Measurements from ENCODE around the gene ADIPOR2.

The ADIPOR2 gene

GRCh38 chr12:1690578-1691122 lies at the start of gene ADIPOR2:
Gene ADIPOR2, plus strand, starts transcription at chr12:1691070. Its CDS starts 63,274 bp downstream, at chr12:1754344.
- peak; percentile 93 for DNase-seq (ENCODE audit: low read depth)

DNA sequence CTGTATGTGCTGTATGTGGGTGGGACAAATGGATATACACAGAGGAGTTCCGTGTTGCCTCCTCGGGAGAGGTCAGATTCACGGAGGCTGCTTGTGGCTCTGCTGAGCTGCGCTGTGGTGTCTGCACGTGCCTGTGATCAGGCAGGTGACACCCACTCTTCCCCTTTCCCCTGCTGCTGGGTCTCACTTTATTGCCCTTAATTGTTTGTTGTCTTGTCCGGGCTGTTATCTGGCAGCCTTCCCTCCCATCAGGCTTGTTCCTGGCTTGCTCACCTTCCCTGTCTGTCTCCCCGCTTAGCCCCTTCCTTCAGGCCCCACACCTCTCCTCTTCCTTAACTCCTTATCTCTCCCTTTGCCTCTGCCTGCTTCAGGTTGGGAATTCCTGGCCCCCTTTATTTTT lies 48.4 kb upstream of the ADIPOR2 start:
- DNase-seq (ENCODE audit: low read depth): no peak

- DNase-seq (ENCODE audit: low read depth): no peak
These were observed 47.8 kb upstream of the ADIPOR2 start for GRCh38 chr12:1643043-1643442.

GRCh38 chr12:1643905-1644533 lies 46.9 kb upstream of the ADIPOR2 start:
- DNase-seq (ENCODE audit: low read depth): no peak

GRCh38 chr12:1644534-1645438 lies 46.1 kb upstream of the ADIPOR2 start:
- DNase-seq (ENCODE audit: low read depth): no peak

GRCh38 chr12:1645819-1646218 lies 45.1 kb upstream of the ADIPOR2 start:
- DNase-seq (ENCODE audit: low read depth): no peak

GRCh38 chr12:1646569-1647284 lies 44.1 kb upstream of the ADIPOR2 start:
- no peak for DNase-seq (ENCODE audit: low read depth)

DNA sequence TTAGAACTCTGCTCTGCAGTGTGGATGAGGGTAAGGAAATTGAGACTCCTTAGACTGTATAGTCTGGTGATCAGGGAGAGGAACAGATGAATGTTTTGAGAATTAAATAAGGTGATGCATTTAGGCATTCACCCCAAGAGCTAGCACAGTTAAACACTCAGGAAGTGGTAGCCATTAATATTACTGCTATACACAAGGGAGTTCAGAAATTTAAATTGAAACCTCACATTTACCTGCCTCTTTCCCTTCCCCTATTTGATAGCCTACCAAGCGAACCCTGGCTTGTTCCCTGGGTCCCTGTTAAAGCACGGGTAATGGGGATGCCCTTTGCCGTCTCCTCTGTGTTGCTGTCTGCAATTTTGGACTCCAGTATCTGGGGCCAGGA lies 43.6 kb upstream of the ADIPOR2 start:
- no peak for DNase-seq (ENCODE audit: low read depth)

DNA sequence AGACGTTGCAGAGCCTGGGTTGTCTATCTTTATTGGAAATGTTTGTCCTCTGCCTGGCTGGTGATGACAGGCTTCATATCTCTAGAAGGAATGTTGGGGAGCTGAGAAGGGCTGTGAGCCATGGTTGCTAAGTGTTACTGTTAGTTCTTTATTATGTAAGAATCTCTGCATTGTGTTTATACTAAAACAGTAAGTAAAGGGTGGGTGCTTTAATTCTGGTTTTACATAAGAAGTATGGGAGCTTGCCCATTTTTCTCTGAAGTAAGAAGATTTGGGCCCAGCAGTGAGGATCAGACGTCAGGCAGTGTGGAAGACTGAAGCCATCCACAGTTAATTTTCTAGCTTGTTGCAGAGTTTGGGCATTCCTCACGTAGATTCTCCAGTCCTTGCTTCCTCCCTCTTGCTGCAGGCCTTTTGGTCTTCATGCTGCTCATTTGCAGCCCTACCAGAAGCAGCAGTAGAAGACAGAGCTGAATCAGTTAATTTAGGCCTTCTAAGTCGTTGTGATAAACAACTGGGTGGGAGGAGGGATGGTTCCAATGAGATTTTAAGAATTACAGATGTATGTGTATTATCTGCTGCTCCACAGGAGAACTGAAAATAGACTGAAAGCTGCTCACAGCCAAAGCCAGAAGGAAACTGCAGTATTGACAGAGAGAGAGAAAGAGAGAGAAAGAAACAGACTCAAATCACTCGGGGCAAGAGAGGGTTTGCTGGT lies 40.5 kb upstream of the ADIPOR2 start:
- no peak for DNase-seq (ENCODE audit: low read depth)

GRCh38 chr12:1650978-1651361 lies 39.9 kb upstream of the ADIPOR2 start:
- no peak for DNase-seq (ENCODE audit: low read depth)

- no peak for DNase-seq (ENCODE audit: low read depth)
These were observed 38.9 kb upstream of the ADIPOR2 start for GRCh38 chr12:1651946-1652345.

DNA sequence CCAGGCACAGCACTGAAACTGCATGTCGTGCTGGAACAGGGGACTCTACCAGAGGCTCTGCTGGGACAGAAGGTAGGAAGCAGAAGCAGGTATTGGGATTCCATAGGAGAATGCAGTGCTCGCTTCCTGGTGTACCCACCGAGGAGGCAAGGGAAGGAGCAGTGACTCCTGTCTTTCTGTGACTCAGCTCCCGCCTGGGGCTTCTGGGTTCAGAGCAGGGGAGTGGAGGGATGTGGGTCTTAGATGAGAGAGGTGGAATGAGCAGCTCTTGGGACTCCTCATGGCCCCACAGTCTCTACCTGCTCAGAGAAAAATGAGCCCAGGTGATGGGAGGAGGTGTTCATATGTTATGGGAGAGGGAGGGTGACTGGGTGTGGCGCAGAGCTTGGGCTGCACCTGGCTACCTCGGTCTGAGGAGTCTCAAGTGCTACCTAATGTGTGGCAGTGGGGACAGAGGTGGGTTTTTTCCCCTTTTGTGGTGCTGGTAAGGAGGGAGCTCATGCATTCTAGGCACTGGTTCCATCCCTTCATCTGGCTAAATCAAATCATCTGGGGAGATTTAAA lies 35.6 kb upstream of the ADIPOR2 start:
- no peak for DNase-seq (ENCODE audit: low read depth)

- no peak for DNase-seq (ENCODE audit: low read depth)
These were observed 34.0 kb upstream of the ADIPOR2 start for GRCh38 chr12:1656902-1657301.

DNA sequence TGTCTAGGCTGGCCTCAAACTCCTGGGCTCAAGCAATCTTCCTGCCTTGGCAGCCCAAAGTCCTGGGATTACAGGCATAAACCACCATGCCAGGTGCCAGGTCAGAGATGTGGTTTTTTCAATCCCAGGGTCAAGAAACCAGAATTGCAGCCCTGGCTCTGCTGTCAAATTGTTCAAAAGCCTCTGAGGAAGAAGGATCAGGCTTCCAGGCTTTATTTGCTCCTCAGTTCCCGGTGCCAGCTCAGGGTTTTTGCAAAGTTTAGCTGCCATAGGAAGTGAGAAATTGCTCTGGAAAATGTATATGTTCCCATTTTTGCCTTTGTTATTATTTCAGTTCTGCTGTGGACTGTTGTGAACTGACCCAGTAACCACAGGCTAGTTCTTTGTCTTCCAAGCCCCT lies 33.2 kb upstream of the ADIPOR2 start:
- DNase-seq (ENCODE audit: low read depth): no peak

DNA sequence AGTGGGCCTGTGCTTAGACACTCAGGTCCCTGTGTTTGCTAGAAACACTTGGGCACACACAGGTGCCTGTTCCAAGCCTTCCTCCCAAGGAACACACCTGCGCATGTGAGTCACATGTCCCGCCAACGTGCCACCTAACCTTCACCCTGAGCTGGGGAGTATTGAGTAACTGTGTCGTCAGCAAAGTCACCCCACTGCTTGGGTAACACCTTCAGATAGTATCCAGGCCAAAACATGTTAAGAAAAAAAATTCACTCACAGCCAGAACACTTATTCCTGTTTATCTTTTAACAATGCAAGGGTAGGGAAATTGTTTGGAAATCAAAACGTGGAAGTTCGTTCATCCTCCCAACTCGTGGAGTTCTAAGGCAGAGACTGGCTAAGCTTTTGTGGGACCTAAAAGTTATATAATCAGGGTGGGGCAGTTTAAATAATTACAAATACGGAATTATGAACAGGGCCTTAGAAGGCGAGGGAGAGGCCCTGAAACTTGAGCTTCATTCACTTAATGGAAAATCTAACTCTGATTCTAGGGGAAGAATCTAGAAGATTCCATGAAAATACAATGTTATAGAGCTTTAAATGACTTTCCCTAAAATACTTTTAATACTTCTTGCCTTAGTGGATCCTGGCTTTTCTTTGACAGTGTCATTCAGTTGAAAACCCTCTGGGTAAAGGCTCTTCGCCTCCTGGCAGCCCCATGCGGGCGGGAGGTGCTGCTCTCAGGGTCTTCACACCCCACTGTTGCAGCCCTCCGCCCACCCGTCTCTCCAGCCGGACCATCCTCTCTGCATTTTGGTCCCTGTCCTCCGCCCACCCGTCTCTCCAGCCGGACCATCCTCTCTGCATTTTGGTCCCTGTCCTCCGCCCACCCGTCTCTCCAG lies 30.3 kb upstream of the ADIPOR2 start:
- peak; percentile 44 for DNase-seq (ENCODE audit: low read depth)

DNA sequence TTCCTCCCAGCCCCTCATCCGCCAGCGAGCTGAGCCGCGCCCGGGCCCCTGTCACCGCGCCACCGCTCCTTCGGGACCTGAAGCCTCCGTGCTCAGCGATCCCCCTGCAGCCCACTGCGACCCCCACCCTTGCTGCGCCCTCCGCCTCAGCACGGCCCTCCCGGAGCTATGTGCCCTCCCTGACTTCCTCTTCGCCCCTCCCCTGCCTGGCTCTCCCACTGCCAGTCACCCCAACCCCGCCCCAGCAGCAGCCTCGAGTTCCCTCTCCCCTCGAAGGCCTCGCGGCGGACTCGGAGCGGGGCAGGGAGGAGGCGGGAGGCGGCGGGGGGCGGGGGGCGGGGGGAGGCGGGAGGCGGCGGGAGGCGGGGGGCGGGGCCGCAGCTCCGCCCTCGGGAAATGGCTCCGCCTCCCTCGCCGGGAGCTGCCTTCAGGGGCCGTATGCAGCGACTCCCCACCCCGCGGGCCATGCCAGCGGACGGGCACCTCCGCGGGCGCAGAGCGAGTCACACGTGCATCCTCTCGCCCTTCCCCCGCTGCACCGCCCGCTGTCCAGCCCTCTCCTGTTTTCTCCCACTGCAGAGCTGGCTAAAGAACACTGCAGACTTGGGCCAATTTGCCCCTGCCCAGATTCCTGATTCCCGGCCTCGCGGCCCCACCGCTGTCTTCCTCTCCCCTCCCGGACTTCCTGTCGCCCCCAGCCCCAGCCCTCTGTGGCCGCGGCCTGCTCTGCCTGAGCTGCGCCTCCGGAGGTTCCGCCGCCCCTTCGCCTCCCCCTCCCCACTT lies 29.1 kb upstream of the ADIPOR2 start:
- peak; percentile 73 for DNase-seq (ENCODE audit: low read depth)

- peak; percentile 31 for DNase-seq (ENCODE audit: low read depth)
These were observed 28.0 kb upstream of the ADIPOR2 start for GRCh38 chr12:1662761-1663439.

- no peak for DNase-seq (ENCODE audit: low read depth)
These were observed 27.3 kb upstream of the ADIPOR2 start for GRCh38 chr12:1663440-1664132.

GRCh38 chr12:1665366-1665765 lies 25.5 kb upstream of the ADIPOR2 start:
- no peak for DNase-seq (ENCODE audit: low read depth)

All from activated T-helper 9 cell treated with anti-CD3 and anti-CD28 coated beads, Interleukin-2, amount 50 U/mL, for 16 hours (primary cell).